WTC11 (cell line): ENCODE measurements around the gene PIK3CA. TPM values are rescaled to one million over a fixed set of nuclear protein-coding genes. Genes with fewer than 3 reads are reported as not detected.

ENCODE experiments used
- ATAC-seq: fragments of 200-7000 bp; cut with Tn5 transposase; 2 replicates; pipeline ENCODE4 v1.10.0; 2021; ENCODE audit warnings: mild to moderate bottlenecking, moderate library complexity
- CTCF ChIA-PET: fragments of 300-600 bp; sonication (Branson Sonifier 250); formaldehyde crosslinking; loops from one replicate; lab custom pipeline; 2021; ENCODE audit warnings: antibody characterized with exemption; lab: Charles Lee
- POLR2A ChIA-PET: fragments of 350-600 bp; sonication (Branson Sonifier 250); formaldehyde crosslinking; loops from one replicate; lab custom pipeline; 2021; ENCODE audit warnings: antibody characterized with exemption; lab: Charles Lee
- DNase-seq: peaks from one replicate; pipeline ENCODE4 v3.0.0; 2021; ENCODE audit warnings: low spot score
- H3K27ac Mint-ChIP-seq: 2 replicates; pipeline ENCODE4 v1.8.0; 2021; ENCODE audit warnings: mixed read lengths
- H3K27me3 Mint-ChIP-seq: 2 replicates; pipeline ENCODE4 v1.8.0; 2021; ENCODE audit warnings: low read depth, mild to moderate bottlenecking, moderate library complexity, mixed read lengths
- H3K36me3 Mint-ChIP-seq: 2 replicates; pipeline ENCODE4 v1.8.0; 2021; ENCODE audit warnings: mixed read lengths
- H3K4me1 Mint-ChIP-seq: 2 replicates; pipeline ENCODE4 v1.8.0; 2022; ENCODE audit warnings: mixed read lengths
- H3K4me3 Mint-ChIP-seq: 2 replicates; pipeline ENCODE4 v1.8.0; 2021; ENCODE audit warnings: mild to moderate bottlenecking, moderate library complexity, mixed read lengths
- H3K9me3 Mint-ChIP-seq: 2 replicates; pipeline ENCODE4 v1.8.0; 2021; ENCODE audit warnings: mixed read lengths
- AFF4 ChIP-seq: sonication (generic); formaldehyde crosslinking; IDR thresholded peaks from 2 replicates; pipeline ENCODE4 v1.8.1; 2023; ENCODE audit warnings: mild to moderate bottlenecking, missing genetic modification reagents, borderline replicate concordance
- ATF3 ChIP-seq: sonication (generic); formaldehyde crosslinking; conservative IDR thresholded peaks from 2 replicates; pipeline ENCODE4 v1.8.1; 2022; ENCODE audit warnings: mild to moderate bottlenecking, missing genetic modification reagents
- CBFB ChIP-seq: sonication (generic); formaldehyde crosslinking; IDR thresholded peaks from 2 replicates; pipeline ENCODE4 v1.8.1; 2022; ENCODE audit warnings: mild to moderate bottlenecking, low read depth, missing genetic modification reagents
- ERG ChIP-seq: fragments of 250-450 bp; sonication (Bioruptor Pico); IDR thresholded peaks from 2 replicates; pipeline ENCODE4 v1.8.0; 2021; ENCODE audit warnings: mild to moderate bottlenecking
- ETV6 ChIP-seq: sonication (generic); formaldehyde crosslinking; IDR thresholded peaks from 2 replicates; pipeline ENCODE4 v1.8.1; 2022; ENCODE audit warnings: mild to moderate bottlenecking, missing genetic modification reagents
- FOXK1 ChIP-seq: sonication (generic); formaldehyde crosslinking; IDR thresholded peaks from 2 replicates; pipeline ENCODE4 v1.8.0; 2022; ENCODE audit warnings: mild to moderate bottlenecking, moderate library complexity, missing genetic modification reagents
- GABPB1 ChIP-seq: sonication (generic); formaldehyde crosslinking; IDR thresholded peaks from 2 replicates; pipeline ENCODE4 v1.8.1; 2023; ENCODE audit warnings: mild to moderate bottlenecking, missing genetic modification reagents
- MYBL2 ChIP-seq: sonication (generic); formaldehyde crosslinking; IDR thresholded peaks from 2 replicates; pipeline ENCODE4 v1.8.1; 2023; ENCODE audit warnings: mild to moderate bottlenecking, moderate library complexity, missing genetic modification reagents
- NFATC4 ChIP-seq: fragments of 250-450 bp; sonication (Bioruptor Pico); IDR thresholded peaks from 2 replicates; pipeline ENCODE4 v1.9.0; 2021; ENCODE audit warnings: mild to moderate bottlenecking
- OVOL2 ChIP-seq: fragments of 250-450 bp; sonication (Bioruptor Pico); IDR thresholded peaks from 2 replicates; pipeline ENCODE4 v1.9.0; 2021; ENCODE audit warnings: mild to moderate bottlenecking, borderline replicate concordance
- SP1 ChIP-seq: sonication (generic); formaldehyde crosslinking; conservative IDR thresholded peaks from 2 replicates; pipeline ENCODE4 v1.8.1; 2022; ENCODE audit warnings: missing genetic modification reagents
- TCF7 ChIP-seq: sonication (generic); formaldehyde crosslinking; IDR thresholded peaks from 2 replicates; pipeline ENCODE4 v1.8.0; 2022; ENCODE audit warnings: mild to moderate bottlenecking, low read depth, missing genetic modification reagents, moderate library complexity
- ZMAT4 ChIP-seq: fragments of 250-450 bp; sonication (Bioruptor Pico); IDR thresholded peaks from 2 replicates; pipeline ENCODE4 v1.9.0; 2021; ENCODE audit warnings: mild to moderate bottlenecking
- ZNF219 ChIP-seq: sonication (generic); formaldehyde crosslinking; IDR thresholded peaks from 2 replicates; pipeline ENCODE4 v1.8.0; 2023; ENCODE audit warnings: missing genetic modification reagents, mild to moderate bottlenecking, borderline replicate concordance
- ZNF281 ChIP-seq: sonication (generic); formaldehyde crosslinking; IDR thresholded peaks from 2 replicates; pipeline ENCODE4 v1.8.0; 2023; ENCODE audit warnings: mild to moderate bottlenecking, missing genetic modification reagents
- ZSCAN18 ChIP-seq: fragments of 250-450 bp; sonication (Bioruptor Pico); IDR thresholded peaks from 2 replicates; pipeline ENCODE4 v2.1.2; 2022; ENCODE audit warnings: mild to moderate bottlenecking, moderate library complexity
- total RNA-seq: library from RNA; stranded (reverse); gene quantifications from 3 replicates; pipeline ENCODE4 v1.2.3, GENCODE V29; 2021

The PIK3CA gene
- total RNA-seq, 1 experiment from 2014 or later, result 10.1 TPM

- TF ChIP-seq ATF3 (CRISPR knock-in tag), result no peak
- TF ChIP-seq AFF4 (CRISPR knock-in tag), result no peak
- TF ChIP-seq, all 79 proteins: peak for 0
These were observed 128.6 kb downstream of the PIK3CA start (continued) for GRCh38 chr3:179276743-179277142.

GRCh38 chr3:179278151-179278550 lies 130.0 kb downstream of the PIK3CA start:
- ATAC-seq (no peak), DNase-seq (no peak)
- CTCF ChIA-PET, result no interaction called here
- Mint-ChIP-seq H3K27me3 (no peaks in the 10 kb centered on the region), H3K4me3 (no peak overlapping the region), H3K27ac (no peak overlapping the region), H3K36me3 (no peaks in the 10 kb centered on the region), H3K9me3 (no peaks in the 10 kb centered on the region), H3K4me1 (peaks cover 7% of the 10 kb centered on the region)
- no peak for TF ChIP-seq SP1 (CRISPR knock-in tag)
- POLR2A ChIA-PET, result no interaction called here

GRCh38 chr3:179278932-179279693 lies 131.0 kb downstream of the PIK3CA start:
- POLR2A ChIA-PET, result no interaction called here
- H3K36me3 Mint-ChIP-seq, result no peaks in the 10 kb centered on the region
- no peak overlapping the region for H3K4me3 Mint-ChIP-seq
- peaks cover 7% of the 10 kb centered on the region for H3K4me1 Mint-ChIP-seq
- peak; percentile 59 for ATAC-seq
- no peak overlapping the region for H3K27ac Mint-ChIP-seq
- TF ChIP-seq ERG (CRISPR knock-in tag) (no peak), FOXK1 (CRISPR knock-in tag) (no peak), NFATC4 (CRISPR knock-in tag) (no peak), ETV6 (CRISPR knock-in tag) (no peak), TCF7 (CRISPR knock-in tag) (no peak), CBFB (CRISPR knock-in tag) (no peak), OVOL2 (CRISPR knock-in tag) (no peak), MYBL2 (CRISPR knock-in tag) (no peak), ZMAT4 (no peak), SP1 (CRISPR knock-in tag) (no peak), ZSCAN18 (no peak), ZNF281 (CRISPR knock-in tag) (no peak), ZNF219 (CRISPR knock-in tag) (no peak), GABPB1 (no peak)
- TF ChIP-seq, all 79 proteins: peak for 0
- H3K9me3 Mint-ChIP-seq, result no peaks in the 10 kb centered on the region
- no peak for DNase-seq
- CTCF ChIA-PET, result interaction anchor here (0.8 kb wide), 1 partner anchor 37 kb away, joined by 5 read pairs; no protein-coding TSS in a partner anchor
- H3K27me3 Mint-ChIP-seq, result no peaks in the 10 kb centered on the region
